ENCODE data around the gene IFT172.
"Not testable (repeated sequence)": the region's sequence is repeated elsewhere in the genome, so short reads cannot be mapped to it uniquely, and the experiment has no call there.

- not testable (repeated sequence) for TF ChIP-seq CTCF, POLR2A (IDR thresholded peaks at IDR 0.05)
Observed at GRCh38 chr2:27425039-27425438, 64.5 kb downstream of the IFT172 start.

Measured in thyroid gland (tissue), 4 donors.